ENCODE measurements around the gene MPPED2. TPM values are rescaled to one million over a fixed set of nuclear protein-coding genes. Genes with fewer than 3 reads are reported as not detected.

The MPPED2 gene
- total RNA-seq, 4 donors from 2014 or later: 0.51 to 19.5 (median 9.3) TPM

DNA sequence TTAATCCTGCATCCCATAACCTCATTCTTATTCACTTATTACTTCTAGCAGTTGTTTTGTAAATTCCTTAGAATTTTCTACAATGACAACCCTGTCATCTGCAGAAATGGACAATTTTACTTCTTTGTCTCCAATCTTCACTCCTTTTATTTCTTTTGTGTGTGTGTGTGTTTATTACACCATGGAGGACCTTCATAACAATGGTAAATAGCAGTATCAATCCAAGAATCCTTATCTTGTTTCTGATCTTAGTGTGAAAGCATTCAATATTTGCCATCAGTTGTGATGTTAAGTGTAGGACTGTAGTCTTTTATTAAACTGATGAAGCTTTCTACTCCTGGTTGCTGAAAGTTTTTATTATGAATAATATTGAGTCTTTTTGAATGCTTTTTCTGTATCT is 109.1 kb downstream of the MPPED2 start:
- H3K9me3 ChIP-seq: no peaks in the 10 kb centered on the region
- intact Hi-C loops (cut with DNase I; ENCODE audit: low total_unique reads): no loop called here

DNA sequence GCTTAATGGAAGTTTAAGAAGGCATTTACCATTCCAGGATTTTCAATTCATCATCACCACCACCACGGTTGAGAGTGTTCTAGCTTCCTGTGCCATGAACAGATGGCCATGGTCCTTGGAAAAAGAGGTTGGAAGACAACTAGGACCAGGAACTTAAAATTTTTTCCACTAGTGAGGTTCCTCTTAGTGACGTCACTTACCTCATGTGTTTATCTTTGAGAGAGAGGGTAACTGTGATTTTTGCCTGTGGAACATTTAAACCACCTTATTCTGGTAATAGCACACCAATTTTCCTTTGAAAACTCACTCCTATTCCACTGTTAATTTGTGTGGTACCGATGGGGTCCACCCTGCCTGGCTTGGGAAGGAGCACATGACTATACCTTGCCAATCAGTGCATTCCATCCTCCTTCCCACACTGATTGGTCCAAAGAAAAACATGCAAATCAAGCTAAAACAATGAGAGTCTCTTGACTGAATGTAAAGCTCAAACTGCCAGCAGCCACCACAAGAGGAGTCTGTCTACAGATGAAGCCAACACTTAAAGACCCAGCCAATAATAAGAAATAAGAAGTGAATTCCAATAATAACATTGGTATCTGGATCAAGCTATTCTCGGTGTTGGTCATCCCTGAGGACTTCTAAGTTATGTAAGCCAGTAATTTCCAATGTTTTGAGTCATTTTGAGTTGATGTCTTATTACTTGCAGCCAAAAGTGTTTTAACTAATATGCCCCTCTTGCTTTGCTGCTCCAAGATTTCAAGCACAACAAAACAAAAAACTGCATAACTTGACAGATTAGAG is 111.8 kb downstream of the MPPED2 start:
- Histone ChIP-seq H3K27me3 (no peaks in the 10 kb centered on the region), H3K27ac (no peak overlapping the region), H3K4me3 (no peak overlapping the region), H3K4me1 (peaks cover 0 to 13% of the 10 kb centered on the region in 2 donors), H3K36me3 (no peaks in the 10 kb centered on the region), H3K9me3 (no peaks in the 10 kb centered on the region)
- intact Hi-C loops (cut with DNase I; ENCODE audit: low total_unique reads): no loop called here
- no peak for TF ChIP-seq POLR2A (IDR thresholded peaks at IDR 0.05)
- TF ChIP-seq, protein P1, sequence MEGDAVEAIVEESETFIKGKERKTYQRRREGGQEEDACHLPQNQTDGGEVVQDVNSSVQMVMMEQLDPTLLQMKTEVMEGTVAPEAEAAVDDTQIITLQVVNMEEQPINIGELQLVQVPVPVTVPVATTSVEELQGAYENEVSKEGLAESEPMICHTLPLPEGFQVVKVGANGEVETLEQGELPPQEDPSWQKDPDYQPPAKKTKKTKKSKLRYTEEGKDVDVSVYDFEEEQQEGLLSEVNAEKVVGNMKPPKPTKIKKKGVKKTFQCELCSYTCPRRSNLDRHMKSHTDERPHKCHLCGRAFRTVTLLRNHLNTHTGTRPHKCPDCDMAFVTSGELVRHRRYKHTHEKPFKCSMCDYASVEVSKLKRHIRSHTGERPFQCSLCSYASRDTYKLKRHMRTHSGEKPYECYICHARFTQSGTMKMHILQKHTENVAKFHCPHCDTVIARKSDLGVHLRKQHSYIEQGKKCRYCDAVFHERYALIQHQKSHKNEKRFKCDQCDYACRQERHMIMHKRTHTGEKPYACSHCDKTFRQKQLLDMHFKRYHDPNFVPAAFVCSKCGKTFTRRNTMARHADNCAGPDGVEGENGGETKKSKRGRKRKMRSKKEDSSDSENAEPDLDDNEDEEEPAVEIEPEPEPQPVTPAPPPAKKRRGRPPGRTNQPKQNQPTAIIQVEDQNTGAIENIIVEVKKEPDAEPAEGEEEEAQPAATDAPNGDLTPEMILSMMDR (IDR thresholded peaks at IDR 0.05): no peak
- DNase-seq: no peak

More for the DNA sequence above, 109.1 kb downstream of the MPPED2 start:
- TF ChIP-seq, protein P1 (IDR thresholded peaks at IDR 0.05): no peak
- no peak for TF ChIP-seq POLR2A (IDR thresholded peaks at IDR 0.05)
- Histone ChIP-seq H3K27me3 (no peaks in the 10 kb centered on the region), H3K27ac (no peak overlapping the region), H3K4me3 (no peak overlapping the region), H3K36me3 (no peaks in the 10 kb centered on the region), H3K4me1 (peaks cover 3 to 18% of the 10 kb centered on the region in 2 donors)
- no peak for DNase-seq

DNA sequence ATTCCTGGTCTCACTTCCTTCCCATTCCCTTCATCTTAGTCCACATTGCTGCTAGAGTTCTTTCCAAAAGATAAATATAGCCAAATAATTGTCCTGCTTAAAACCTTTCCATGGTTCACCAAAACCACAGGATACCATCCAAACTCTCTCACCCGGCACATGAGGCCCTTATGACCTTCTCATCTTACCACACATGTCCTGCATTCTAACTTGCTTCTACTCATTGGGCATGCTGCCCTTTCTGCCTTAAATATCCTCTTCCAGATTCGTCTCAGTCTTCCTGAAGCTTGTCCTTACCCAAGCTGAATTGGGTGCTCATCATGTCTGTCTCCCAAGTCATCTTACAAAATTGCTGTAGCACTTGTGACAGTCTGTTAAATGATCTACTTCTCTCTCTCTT is 114.9 kb downstream of the MPPED2 start:
- H3K36me3 ChIP-seq: no peaks in the 10 kb centered on the region
- H3K9me3 ChIP-seq: no peaks in the 10 kb centered on the region
- no peaks in the 10 kb centered on the region for H3K27me3 ChIP-seq
- TF ChIP-seq, protein P1 (IDR thresholded peaks at IDR 0.05): no peak
- no peak for TF ChIP-seq POLR2A (IDR thresholded peaks at IDR 0.05)
- H3K4me1 ChIP-seq: no peaks in the 10 kb centered on the region
- H3K27ac ChIP-seq: no peak overlapping the region
- intact Hi-C loops (cut with DNase I; ENCODE audit: low total_unique reads): no loop called here
- no peak for DNase-seq
- no peak overlapping the region for H3K4me3 ChIP-seq

DNA sequence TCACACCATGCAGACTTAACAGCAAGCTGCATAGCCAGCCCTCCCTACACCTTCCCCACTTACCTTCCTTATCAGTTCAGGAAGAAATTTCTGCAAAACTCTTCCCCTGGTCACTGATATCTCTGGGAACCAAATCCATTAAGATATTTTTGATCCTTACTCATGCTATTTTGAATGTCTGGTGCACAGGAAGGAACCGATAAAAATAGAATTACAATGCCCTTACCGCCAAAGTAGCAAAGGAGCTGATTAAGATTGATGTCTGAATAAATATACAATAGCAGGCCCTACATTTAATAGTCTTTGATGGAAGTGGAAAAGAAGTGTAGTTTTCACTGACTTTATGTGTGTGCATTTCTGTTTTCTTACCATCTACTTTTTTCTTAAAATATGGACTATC is 117.3 kb downstream of the MPPED2 start:
- DNase-seq: no peak
- no peaks in the 10 kb centered on the region for H3K27me3 ChIP-seq
- intact Hi-C loops (cut with DNase I; ENCODE audit: low total_unique reads): no loop called here
- TF ChIP-seq, protein P1 (IDR thresholded peaks at IDR 0.05): no peak
- no peak for TF ChIP-seq POLR2A (IDR thresholded peaks at IDR 0.05)
- no peak overlapping the region for H3K4me3 ChIP-seq
- H3K9me3 ChIP-seq: no peaks in the 10 kb centered on the region
- H3K27ac ChIP-seq: no peak overlapping the region
- no peaks in the 10 kb centered on the region for H3K4me1 ChIP-seq
- no peaks in the 10 kb centered on the region for H3K36me3 ChIP-seq

DNA sequence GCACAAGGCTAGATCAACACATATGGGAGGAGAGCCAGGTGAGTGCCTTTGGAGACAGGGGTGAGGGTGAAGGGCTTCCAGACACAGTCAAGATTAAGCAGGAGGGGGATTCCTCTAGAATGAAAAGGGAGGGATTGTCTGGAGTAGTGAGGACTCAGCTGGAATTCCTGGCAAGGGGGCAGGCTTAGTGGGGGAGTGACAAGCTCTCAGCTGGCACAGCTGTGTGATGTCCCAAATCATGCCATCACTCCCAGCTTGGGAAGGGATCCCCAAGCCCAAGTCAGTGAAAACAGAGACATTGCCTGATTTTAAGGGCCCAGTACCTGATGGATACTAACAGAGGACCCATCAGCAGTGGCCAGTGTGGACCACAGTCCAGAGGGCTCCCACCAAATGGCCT is 119.0 kb downstream of the MPPED2 start:
- Histone ChIP-seq H3K27ac (no peak overlapping the region), H3K36me3 (no peaks in the 10 kb centered on the region), H3K9me3 (no peaks in the 10 kb centered on the region), H3K27me3 (no peaks in the 10 kb centered on the region), H3K4me1 (no peaks in the 10 kb centered on the region), H3K4me3 (no peak overlapping the region)
- intact Hi-C loops (cut with DNase I; ENCODE audit: low total_unique reads): no loop called here
- TF ChIP-seq, protein P1 (IDR thresholded peaks at IDR 0.05): no peak
- TF ChIP-seq POLR2A (IDR thresholded peaks at IDR 0.05): no peak
- DNase-seq: no peak
